ENCODE data around the gene FCER1G.

FCER1G gene

GRCh38 chr1:161265305-161265704 lies 50.2 kb downstream of the FCER1G start:
- Histone ChIP-seq H3K4me3 (ENCODE audit: low read depth, low read length) (no peak overlapping the region), H3K9me3 (ENCODE audit: control insufficient read depth, insufficient read depth, low read depth, low read length) (no peaks in the 10 kb centered on the region), H3K27ac (ENCODE audit: extremely low read depth, low read depth, low read length) (no peak overlapping the region), H3K4me1 (ENCODE audit: control insufficient read depth, insufficient read depth, low read length) (peaks cover 7% of the 10 kb centered on the region; the same call in 1 of the 2 replicates), H3K36me3 (ENCODE audit: control insufficient read depth in 2 of 2, insufficient read depth in 1 of 2, low read length in 2 of 2) (no peaks in the 10 kb centered on the region)
- POLR2A ChIA-PET = interaction anchor here (0.6 kb wide), 1 partner anchor 99 kb away, joined by 5 read pairs; the partner anchor contains the start of gene PPOX
- TF ChIP-seq PRDM10 (tag by site-specific recombination; IDR thresholded peaks at IDR 0.05) (no peak), ZNF121 (tag by site-specific recombination; IDR thresholded peaks at IDR 0.05) (peak; percentile 29; the same call in 1 of the 2 replicates)
- CTCF ChIA-PET = interaction anchor here (0.6 to 2.8 kb wide), 4 partner anchors 25 to 180 kb away, joined by 3 to 12 read pairs (median 4); no protein-coding TSS in a partner anchor

- Histone ChIP-seq H3K4me1 (ENCODE audit: control insufficient read depth, insufficient read depth, low read length) (peaks cover 4% of the 10 kb centered on the region; the same call in 1 of the 2 replicates), H3K36me3 (ENCODE audit: control insufficient read depth in 2 of 2, insufficient read depth in 1 of 2, low read length in 2 of 2) (no peaks in the 10 kb centered on the region), H3K4me3 (ENCODE audit: low read depth, low read length) (no peak overlapping the region), H3K9me3 (ENCODE audit: control insufficient read depth, insufficient read depth, low read depth, low read length) (no peaks in the 10 kb centered on the region), H3K27ac (ENCODE audit: extremely low read depth, low read depth, low read length) (no peak overlapping the region)
- ChIA-PET POLR2A (no interaction called here), CTCF (interaction anchor here (0.6 to 2.8 kb wide), 3 partner anchors 24 to 502 kb away, joined by 3 to 12 read pairs (median 3); no protein-coding TSS in a partner anchor)
- peak; percentile 19; the same call in 1 of the 2 replicates for TF ChIP-seq GLIS2 (tag by site-specific recombination; IDR thresholded peaks at IDR 0.05)
- TF ChIP-seq ZNF426 (tag by site-specific recombination; IDR thresholded peaks at IDR 0.05) = no peak
- no peak for TF ChIP-seq ZNF211 (tag by site-specific recombination; IDR thresholded peaks at IDR 0.05; ENCODE audit: low read depth)
- peak; percentile 65 for TF ChIP-seq ZIC2 (tag by site-specific recombination; IDR thresholded peaks at IDR 0.05)
- peak; percentile 66 for TF ChIP-seq ZFHX2 (tag by site-specific recombination; conservative IDR thresholded peaks at IDR 0.05)
- peak; percentile 90 for TF ChIP-seq GLIS1 (tag by site-specific recombination; IDR thresholded peaks at IDR 0.05)
- TF ChIP-seq EGR2 (tag by site-specific recombination; IDR thresholded peaks at IDR 0.05; ENCODE audit: low read depth) = peak; percentile 69; the same call in 1 of the 2 replicates
Measured at GRCh38 chr1:161266202-161266601, 51.1 kb downstream of the FCER1G start.

- Histone ChIP-seq H3K27ac (ENCODE audit: extremely low read depth, low read depth, low read length) (no peak overlapping the region), H3K4me3 (ENCODE audit: low read depth, low read length) (no peak overlapping the region), H3K4me1 (ENCODE audit: control insufficient read depth, insufficient read depth, low read length) (0 out of 2 replicates have a peak, but pooled peaks cover 3% of the 10 kb centered on the region), H3K9me3 (ENCODE audit: control insufficient read depth, insufficient read depth, low read depth, low read length) (no peaks in the 10 kb centered on the region), H3K36me3 (ENCODE audit: control insufficient read depth in 2 of 2, insufficient read depth in 1 of 2, low read length in 2 of 2) (no peaks in the 10 kb centered on the region)
- CTCF ChIA-PET = interaction anchor here (0.6 to 2.8 kb wide), 3 partner anchors 24 to 118 kb away, joined by 3 to 12 read pairs (median 4); no protein-coding TSS in a partner anchor
- no peak for TF ChIP-seq TCF7L2 (IDR thresholded peaks at IDR 0.05; ENCODE audit: borderline replicate concordance, low read depth, low read length)
- no peak for TF ChIP-seq ZNF311 (tag by site-specific recombination; IDR thresholded peaks at IDR 0.05; ENCODE audit: borderline replicate concordance)
- TF ChIP-seq ZNF398 (tag by site-specific recombination; IDR thresholded peaks at IDR 0.05) = no peak
- TF ChIP-seq ZNF660 (tag by site-specific recombination; IDR thresholded peaks at IDR 0.05) = no peak
- no peak for TF ChIP-seq ZNF449 (tag by site-specific recombination; IDR thresholded peaks at IDR 0.05)
- TF ChIP-seq ZNF48 (tag by site-specific recombination; IDR thresholded peaks at IDR 0.05) = no peak
- no peak for TF ChIP-seq ZNF37A (tag by site-specific recombination; IDR thresholded peaks at IDR 0.05)
- TF ChIP-seq ZNF23 (tag by site-specific recombination; IDR thresholded peaks at IDR 0.05; ENCODE audit: borderline replicate concordance) = no peak
- POLR2A ChIA-PET = no interaction called here
Measured at GRCh38 chr1:161266836-161267235, 51.7 kb downstream of the FCER1G start.
